Testis (tissue), 3 donors: Measurements from ENCODE around the gene AXDND1. TPM values are rescaled to one million over a fixed set of nuclear protein-coding genes. Genes with fewer than 3 reads are reported as not detected.
"Not testable (repeated sequence)": the region's sequence is repeated elsewhere in the genome, so short reads cannot be mapped to it uniquely, and the experiment has no call there.

Experiments
- DNase-seq: peaks from one replicate; pipeline ENCODE4 v3.0.0-alpha.2; 2019
- H3K27ac ChIP-seq, 2 donors: fragments of 200-600 bp; sonication (generic); one replicate each; pipeline ENCODE4 v1.5.1; 2019
- H3K27me3 ChIP-seq: fragments of 200-600 bp; sonication (generic); one replicate; pipeline ENCODE4 v1.5.1; 2019
- H3K36me3 ChIP-seq: fragments of 200-600 bp; sonication (generic); one replicate; pipeline ENCODE4 v1.5.1; 2017; ENCODE audit warnings: low read depth; ENCODE audit errors: missing control alignments
- H3K4me1 ChIP-seq: fragments of 200-600 bp; sonication (generic); one replicate; pipeline ENCODE4 v1.5.1; 2019
- H3K4me3 ChIP-seq, 2 donors: fragments of 200-600 bp; sonication (generic); one replicate each; pipeline ENCODE4 v1.5.1; 2017 to 2019
- H3K9me3 ChIP-seq: fragments of 200-600 bp; sonication (generic); one replicate; pipeline ENCODE4 v1.5.1; 2017
- CTCF ChIP-seq, 3 experiments: fragments of 450-650 bp in 2 of 3; fragments of 200-600 bp in 1 of 3; sonication (generic) in 1 of 3; IDR thresholded peaks; one replicate each; pipeline ENCODE4 v1.5.1; 2016 to 2019; ENCODE audit warnings: antibody characterized with exemption in 3 of 3, mild to moderate bottlenecking in 2 of 3, moderate library complexity in 1 of 3
- POLR2A ChIP-seq: fragments of 450-650 bp; IDR thresholded peaks from one replicate; pipeline ENCODE4 v1.6.1; 2017; ENCODE audit warnings: antibody characterized with exemption, mild to moderate bottlenecking, moderate library complexity
- WGBS, 2 donors: methylation state at CpG; one replicate each; pipeline ENCODE4 v1.1.5; 2018; 5-methylcytosine and 5-hydroxymethylcytosine counted together
- intact Hi-C: fragments of 100-400 bp; cut with DNase I; formaldehyde crosslinking; loops from one replicate; pipeline ENCODE4 v1.15.1; 2023; ENCODE audit warnings: low total_unique reads
- polyA plus RNA-seq: library from polyadenylated mRNA; stranded (reverse); fragments of 350-450 nt; fragmentation: Illumina TruSeq; extraction: RNeasy Lipid Tissue Mini Kit (QIAGEN cat#74804); gene quantifications from one replicate; pipeline ENCODE4 v1.2.3, GENCODE V29; 2014; ENCODE audit warnings: low read depth, low replicate concordance; ENCODE audit not compliant: insufficient read depth
- total RNA-seq, 2 donors: library from RNA; depleted of rRNA; stranded (reverse); fragments of >200 nt; gene quantifications; one replicate each; pipeline ENCODE4 v1.2.3, GENCODE V29; 2016

Gene AXDND1
- total and polyA plus RNA-seq, 3 donors from 2014 or later = 21.4 to 58.3 (median 31.5) TPM

GRCh38 chr1:179441501-179441900, 75.7 kb downstream of the AXDND1 start:
- H3K27ac ChIP-seq = no peak overlapping the region
- intact Hi-C loops = no loop called here
- no peaks in the 10 kb centered on the region for H3K36me3 ChIP-seq
- no peak overlapping the region for H3K4me3 ChIP-seq
- H3K9me3 ChIP-seq = no peaks in the 10 kb centered on the region
- DNase-seq = no peak
- H3K27me3 ChIP-seq = no peaks in the 10 kb centered on the region
- TF ChIP-seq POLR2A = no peak
- no peak for TF ChIP-seq CTCF (IDR thresholded peaks at IDR 0.05)
- WGBS, 2 donors = 85 to 86% methylated on average over 6 of the region's 6 CpGs
- H3K4me1 ChIP-seq = no peaks in the 10 kb centered on the region

- H3K9me3 ChIP-seq, intact Hi-C loops, H3K4me3 ChIP-seq, H3K4me1 ChIP-seq, DNase-seq, H3K27me3 ChIP-seq, H3K36me3 ChIP-seq, H3K27ac ChIP-seq: not testable (repeated sequence)
- 83 to 87% methylated on average over 10 of the region's 10 CpGs for WGBS, 2 donors
Observed at GRCh38 chr1:179442846-179443245, 77.1 kb downstream of the AXDND1 start.

- no peak for TF ChIP-seq CTCF (IDR thresholded peaks at IDR 0.05)
- TF ChIP-seq POLR2A = no peak
- intact Hi-C loops = no loop called here
Observed at GRCh38 chr1:179445593-179445992, 79.8 kb downstream of the AXDND1 start.

GRCh38 chr1:179447489-179447888, 81.7 kb downstream of the AXDND1 start:
- H3K27me3 ChIP-seq = no peaks in the 10 kb centered on the region
- intact Hi-C loops = no loop called here
- no peak overlapping the region for H3K27ac ChIP-seq
- TF ChIP-seq CTCF (IDR thresholded peaks at IDR 0.05) (no peak), POLR2A (no peak)
- no peaks in the 10 kb centered on the region for H3K36me3 ChIP-seq
- no peaks in the 10 kb centered on the region for H3K9me3 ChIP-seq
- H3K4me1 ChIP-seq = no peaks in the 10 kb centered on the region
- WGBS, 2 donors = 88 to 89% methylated on average over 3 of the region's 3 CpGs
- DNase-seq = no peak
- H3K4me3 ChIP-seq = no peak overlapping the region

More at GRCh38 chr1:179445593-179445992, 79.8 kb downstream of the AXDND1 start:
- Histone ChIP-seq H3K27ac (no peak overlapping the region), H3K4me1 (no peaks in the 10 kb centered on the region), H3K27me3 (no peaks in the 10 kb centered on the region), H3K9me3 (no peaks in the 10 kb centered on the region), H3K36me3 (no peaks in the 10 kb centered on the region), H3K4me3 (no peak overlapping the region)
- DNase-seq = no peak

- H3K4me3 ChIP-seq = no peak overlapping the region
- TF ChIP-seq CTCF (IDR thresholded peaks at IDR 0.05) (no peak), POLR2A (no peak)
- H3K9me3 ChIP-seq = no peaks in the 10 kb centered on the region
- WGBS, 2 donors = 81 to 87% methylated on average over 14 of the region's 14 CpGs
- DNase-seq = no peak
- no peaks in the 10 kb centered on the region for H3K36me3 ChIP-seq
- intact Hi-C loops = no loop called here
- H3K27ac ChIP-seq = no peak overlapping the region
- H3K27me3 ChIP-seq = no peaks in the 10 kb centered on the region
- no peaks in the 10 kb centered on the region for H3K4me1 ChIP-seq
Observed at GRCh38 chr1:179448437-179449149, 82.8 kb downstream of the AXDND1 start.

GRCh38 chr1:179459606-179460206, 93.9 kb downstream of the AXDND1 start:
- H3K36me3 ChIP-seq, H3K4me1 ChIP-seq, H3K4me3 ChIP-seq, intact Hi-C loops, DNase-seq, H3K9me3 ChIP-seq, H3K27ac ChIP-seq, H3K27me3 ChIP-seq: not testable (repeated sequence)
- 85 to 91% methylated on average over 2 of the region's 2 CpGs for WGBS, 2 donors

- H3K4me3 ChIP-seq, DNase-seq, H3K4me1 ChIP-seq, H3K27me3 ChIP-seq, H3K9me3 ChIP-seq, H3K36me3 ChIP-seq, H3K27ac ChIP-seq, intact Hi-C loops: not testable (repeated sequence)
- 89 to 96% methylated on average over 7 to 11 of the region's 11 CpGs for WGBS, 2 donors
Observed at GRCh38 chr1:179465661-179466060, 99.9 kb downstream of the AXDND1 start.
